Neural progenitor cell (in vitro differentiated cells): ENCODE results near the gene KLRG1.

Experiments
- EZH2 ChIP-seq: fragments of 200-600 bp; sonication (generic); IDR thresholded peaks from 2 replicates; pipeline ENCODE4 v1.6.1; 2017; ENCODE audit warnings: antibody characterized with exemption, mild to moderate bottlenecking, moderate library complexity
- EZH2phosphoT487 ChIP-seq: fragments of 200-600 bp; sonication (generic); IDR thresholded peaks from 2 replicates; pipeline ENCODE4 v1.6.1; 2017; ENCODE audit warnings: antibody characterized with exemption
- TF ChIP-seq, protein P1 (sequence below): fragments of 200-600 bp; sonication (generic); IDR thresholded peaks from 2 replicates; pipeline ENCODE4 v1.5.1; 2017; ENCODE audit warnings: antibody characterized with exemption, mild to moderate bottlenecking

DNA sequence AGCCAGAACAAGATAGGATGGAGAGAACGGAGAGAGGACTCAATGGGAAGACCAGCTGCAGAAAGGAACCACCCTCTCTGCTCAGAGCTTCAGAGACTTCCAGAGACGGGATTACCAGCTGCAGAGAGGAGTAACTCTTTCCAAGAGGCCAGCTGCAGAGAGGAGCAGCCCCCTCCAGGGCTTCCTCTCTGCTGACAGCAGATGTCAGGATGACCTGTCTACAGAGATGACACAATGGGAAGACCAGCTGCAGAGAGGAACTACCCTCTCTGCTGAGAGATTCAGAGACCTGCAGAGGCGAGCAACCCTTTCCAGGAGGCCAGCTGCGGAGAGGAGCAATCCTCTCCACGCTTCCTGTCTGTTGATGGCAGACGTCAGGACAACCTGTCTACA, 61.8 kb downstream of the KLRG1 start:
- TF ChIP-seq EZH2 (no peak), EZH2phosphoT487 (no peak)
- TF ChIP-seq, protein P1, sequence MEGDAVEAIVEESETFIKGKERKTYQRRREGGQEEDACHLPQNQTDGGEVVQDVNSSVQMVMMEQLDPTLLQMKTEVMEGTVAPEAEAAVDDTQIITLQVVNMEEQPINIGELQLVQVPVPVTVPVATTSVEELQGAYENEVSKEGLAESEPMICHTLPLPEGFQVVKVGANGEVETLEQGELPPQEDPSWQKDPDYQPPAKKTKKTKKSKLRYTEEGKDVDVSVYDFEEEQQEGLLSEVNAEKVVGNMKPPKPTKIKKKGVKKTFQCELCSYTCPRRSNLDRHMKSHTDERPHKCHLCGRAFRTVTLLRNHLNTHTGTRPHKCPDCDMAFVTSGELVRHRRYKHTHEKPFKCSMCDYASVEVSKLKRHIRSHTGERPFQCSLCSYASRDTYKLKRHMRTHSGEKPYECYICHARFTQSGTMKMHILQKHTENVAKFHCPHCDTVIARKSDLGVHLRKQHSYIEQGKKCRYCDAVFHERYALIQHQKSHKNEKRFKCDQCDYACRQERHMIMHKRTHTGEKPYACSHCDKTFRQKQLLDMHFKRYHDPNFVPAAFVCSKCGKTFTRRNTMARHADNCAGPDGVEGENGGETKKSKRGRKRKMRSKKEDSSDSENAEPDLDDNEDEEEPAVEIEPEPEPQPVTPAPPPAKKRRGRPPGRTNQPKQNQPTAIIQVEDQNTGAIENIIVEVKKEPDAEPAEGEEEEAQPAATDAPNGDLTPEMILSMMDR: no peak
